Ascending aorta (tissue), 2 donors: ENCODE data around the gene ZNF346. TPM values are rescaled to one million over a fixed set of nuclear protein-coding genes. Genes with fewer than 3 reads are reported as not detected.

Experiments used
- DNase-seq, 2 donors: peaks; one replicate each; pipeline ENCODE4 v3.0.0-alpha.2; 2019; ENCODE audit warnings: low spot score in 2 of 2
- H3K27ac ChIP-seq, 2 donors: fragments of 200-600 bp; sonication (generic); one replicate each; pipeline ENCODE4 v1.5.1; 2016 to 2017; ENCODE audit warnings: mild to moderate bottlenecking in 1 of 2
- H3K27me3 ChIP-seq: fragments of 200-600 bp; sonication (generic); one replicate; pipeline ENCODE4 v1.5.1; 2017
- H3K36me3 ChIP-seq, 2 donors: fragments of 200-600 bp; sonication (generic); one replicate each; pipeline ENCODE4 v1.5.1; 2016
- H3K4me1 ChIP-seq, 2 donors: fragments of 200-600 bp; sonication (generic); one replicate each; pipeline ENCODE4 v1.5.1; 2016 to 2017; ENCODE audit warnings: mild to moderate bottlenecking in 1 of 2
- H3K4me3 ChIP-seq, 2 donors: fragments of 200-600 bp; sonication (generic); one replicate each; pipeline ENCODE4 v1.5.1; 2016 to 2017; ENCODE audit warnings: mild to moderate bottlenecking in 1 of 2
- H3K9me3 ChIP-seq, 2 donors: fragments of 200-600 bp; sonication (generic); one replicate each; pipeline ENCODE4 v1.5.1; 2016
- intact Hi-C: fragments of 100-400 bp; cut with DNase I; formaldehyde crosslinking; loops from one replicate; pipeline ENCODE4 v1.15.1; 2023
- total RNA-seq: library from RNA; depleted of rRNA; stranded (reverse); fragments of >200 nt; gene quantifications from one replicate; pipeline ENCODE4 v1.1.0, GENCODE V29; 2016
- TF ChIP-seq, protein P1 (sequence below), 3 experiments: fragments of 200-600 bp in 2 of 3; fragments of 450-650 bp in 1 of 3; sonication (generic) in 2 of 3; IDR thresholded peaks; one replicate each; pipeline ENCODE4 v1.5.1; 2016 to 2019; ENCODE audit warnings: antibody characterized with exemption in 3 of 3, mild to moderate bottlenecking in 1 of 3, moderate library complexity in 1 of 3

Gene ZNF346
- total RNA-seq, 1 donor from 2014 or later = 30.5 TPM

- TF ChIP-seq, protein P1, sequence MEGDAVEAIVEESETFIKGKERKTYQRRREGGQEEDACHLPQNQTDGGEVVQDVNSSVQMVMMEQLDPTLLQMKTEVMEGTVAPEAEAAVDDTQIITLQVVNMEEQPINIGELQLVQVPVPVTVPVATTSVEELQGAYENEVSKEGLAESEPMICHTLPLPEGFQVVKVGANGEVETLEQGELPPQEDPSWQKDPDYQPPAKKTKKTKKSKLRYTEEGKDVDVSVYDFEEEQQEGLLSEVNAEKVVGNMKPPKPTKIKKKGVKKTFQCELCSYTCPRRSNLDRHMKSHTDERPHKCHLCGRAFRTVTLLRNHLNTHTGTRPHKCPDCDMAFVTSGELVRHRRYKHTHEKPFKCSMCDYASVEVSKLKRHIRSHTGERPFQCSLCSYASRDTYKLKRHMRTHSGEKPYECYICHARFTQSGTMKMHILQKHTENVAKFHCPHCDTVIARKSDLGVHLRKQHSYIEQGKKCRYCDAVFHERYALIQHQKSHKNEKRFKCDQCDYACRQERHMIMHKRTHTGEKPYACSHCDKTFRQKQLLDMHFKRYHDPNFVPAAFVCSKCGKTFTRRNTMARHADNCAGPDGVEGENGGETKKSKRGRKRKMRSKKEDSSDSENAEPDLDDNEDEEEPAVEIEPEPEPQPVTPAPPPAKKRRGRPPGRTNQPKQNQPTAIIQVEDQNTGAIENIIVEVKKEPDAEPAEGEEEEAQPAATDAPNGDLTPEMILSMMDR (IDR thresholded peaks at IDR 0.05) = no peak
- no peak overlapping the region for H3K4me3 ChIP-seq
- DNase-seq = no peak
- no peaks in the 10 kb centered on the region for H3K9me3 ChIP-seq
- H3K27me3 ChIP-seq = no peaks in the 10 kb centered on the region
- H3K27ac ChIP-seq = no peak overlapping the region
- peaks cover 0 to 3% of the 10 kb centered on the region in 2 donors for H3K4me1 ChIP-seq
- H3K36me3 ChIP-seq = no peaks in the 10 kb centered on the region
- intact Hi-C loops = loop anchor here (5.0 to 10.0 kb wide), 4 partner anchors 80 to 458 kb away; no protein-coding TSS in a partner anchor
Observed at GRCh38 chr5:177112589-177113220, 90.2 kb downstream of the ZNF346 start.

DNA sequence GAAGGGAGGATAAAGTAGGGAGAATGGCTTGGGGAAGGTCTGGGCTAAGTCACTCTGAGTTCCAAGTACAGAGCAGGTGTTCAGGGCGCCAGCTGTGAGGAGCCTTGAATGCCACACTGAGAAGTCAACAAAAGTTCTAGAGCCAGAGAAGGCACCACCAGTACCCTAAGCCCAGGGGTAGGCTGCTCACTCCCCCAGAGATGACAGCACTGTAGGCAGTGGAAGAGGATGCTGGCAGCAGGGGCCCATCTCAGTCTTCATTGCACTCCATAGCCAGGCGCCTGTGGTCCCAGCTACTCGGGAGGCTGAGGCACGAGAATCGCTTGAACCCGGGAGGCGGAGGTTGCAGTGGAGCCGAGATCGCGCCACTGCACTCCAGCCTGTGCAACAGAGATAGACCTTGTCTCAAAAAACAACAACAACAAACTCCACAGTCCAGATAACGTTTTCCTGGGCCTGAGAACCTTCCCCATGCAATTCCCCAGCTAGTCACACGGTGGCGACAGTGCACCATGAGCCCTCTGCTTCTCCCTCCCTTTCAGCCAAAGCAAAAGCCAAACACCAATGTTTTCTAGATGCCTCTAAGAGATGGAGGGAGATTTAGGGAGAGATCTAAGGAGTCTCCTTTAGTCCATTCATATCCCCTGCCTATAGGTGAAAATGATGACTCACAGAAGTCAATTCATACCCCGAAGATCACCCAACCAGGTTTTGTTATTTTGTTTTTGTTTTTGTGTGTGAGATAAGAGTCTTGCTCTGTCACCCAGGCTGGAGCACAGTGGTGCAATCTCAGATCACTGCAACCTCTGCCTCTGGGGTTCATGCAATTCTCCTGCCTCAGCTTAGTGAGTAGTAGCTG lies 91.3 kb downstream of the ZNF346 start:
- TF ChIP-seq, protein P1 (IDR thresholded peaks at IDR 0.05) = peak; percentile 94 to 100 (median 99)
- Histone ChIP-seq H3K36me3 (no peaks in the 10 kb centered on the region), H3K9me3 (no peaks in the 10 kb centered on the region), H3K4me1 (peaks cover 0 to 3% of the 10 kb centered on the region in 2 donors), H3K27ac (no peak overlapping the region), H3K27me3 (no peaks in the 10 kb centered on the region), H3K4me3 (no peak overlapping the region)
- intact Hi-C loops = loop anchor here (2.0 to 10.0 kb wide), 5 partner anchors 79 to 459 kb away; partner anchors contain the start of genes PRELID1 and RAB24
- DNase-seq = peak in 1 of 2 donors; percentile 86

DNA sequence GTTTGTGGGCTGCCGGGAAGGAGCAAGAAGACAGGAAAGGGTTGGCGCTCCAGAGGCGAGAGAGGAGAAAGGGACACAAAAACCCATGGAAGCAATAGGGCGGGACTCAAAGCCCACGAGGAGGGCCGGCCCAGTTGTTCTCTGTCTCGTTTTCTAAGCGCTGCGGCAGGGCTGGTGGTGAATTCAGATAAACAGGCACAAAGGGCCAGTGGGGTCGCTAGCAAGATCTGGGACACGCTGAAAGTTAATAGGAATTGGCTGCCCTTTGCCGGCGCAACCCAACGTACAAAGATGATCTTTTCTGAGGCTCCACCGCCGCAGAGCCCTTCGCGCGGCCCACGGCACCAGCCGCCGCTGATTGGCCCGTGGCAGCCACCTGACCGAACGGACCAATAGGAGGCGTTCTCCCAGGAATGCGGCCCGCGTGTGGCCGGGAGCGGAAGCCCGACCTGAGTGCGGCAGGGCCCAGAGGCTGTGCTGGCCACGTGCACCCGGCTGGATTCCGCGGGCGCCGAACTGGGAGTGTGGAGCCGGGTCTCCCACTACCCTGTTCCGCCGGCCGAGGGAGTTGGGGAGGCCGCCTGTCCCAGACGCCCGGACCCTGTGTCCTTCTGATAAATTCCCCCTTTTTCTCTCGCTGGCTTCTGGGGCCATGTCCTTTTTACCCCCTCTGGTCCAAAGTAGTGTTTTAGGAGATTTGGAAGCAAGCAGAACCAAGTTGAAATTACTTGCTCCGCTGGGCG lies 94.3 kb downstream of the ZNF346 start:
- Histone ChIP-seq H3K4me3 (peak overlapping the region; percentile 27 to 61), H3K4me1 (peaks cover 0 to 3% of the 10 kb centered on the region in 2 donors), H3K27me3 (no peaks in the 10 kb centered on the region), H3K27ac (peak overlapping the region; percentile 52 to 66), H3K9me3 (no peaks in the 10 kb centered on the region), H3K36me3 (no peaks in the 10 kb centered on the region)
- intact Hi-C loops = loop anchor here (1.0 to 10.0 kb wide), 4 partner anchors 14 to 462 kb away; no protein-coding TSS in a partner anchor
- peak in 1 of 2 donors; percentile 92 for DNase-seq
- TF ChIP-seq, protein P1 (IDR thresholded peaks at IDR 0.05) = no peak

DNA sequence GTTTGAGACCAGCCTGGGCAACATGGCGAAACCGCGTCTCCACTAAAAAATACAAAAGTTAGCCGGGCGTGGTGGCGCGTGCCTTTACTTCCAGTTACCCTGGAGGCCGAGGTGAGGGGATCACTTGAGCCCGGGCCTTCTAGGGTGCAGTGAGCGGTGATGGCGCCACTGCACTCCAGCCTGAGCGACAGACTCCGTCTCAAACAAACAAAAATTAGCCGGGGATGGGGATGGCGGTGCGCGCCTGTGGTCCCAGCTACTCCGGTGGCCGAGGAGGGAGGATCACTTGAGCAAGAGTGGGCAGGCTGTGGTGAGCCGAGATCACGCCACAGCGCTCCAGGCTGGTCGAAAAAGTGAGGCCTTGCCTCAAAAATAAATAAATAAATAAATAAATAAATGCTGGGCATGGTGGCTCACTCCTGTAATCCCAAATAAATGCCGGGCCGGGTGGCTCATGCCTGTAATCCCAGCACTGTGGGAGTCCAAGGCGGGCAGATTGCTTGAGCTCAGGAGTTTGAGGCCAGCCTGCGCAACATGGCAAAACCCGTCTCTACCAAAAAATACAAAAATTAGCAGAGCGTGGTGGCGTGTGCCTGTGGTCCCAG lies 95.0 kb downstream of the ZNF346 start:
- Histone ChIP-seq H3K27ac (no peak overlapping the region), H3K4me1 (peaks cover 0 to 3% of the 10 kb centered on the region in 2 donors), H3K4me3 (no peak overlapping the region), H3K9me3 (no peaks in the 10 kb centered on the region), H3K36me3 (no peaks in the 10 kb centered on the region), H3K27me3 (no peaks in the 10 kb centered on the region)
- TF ChIP-seq, protein P1 (IDR thresholded peaks at IDR 0.05) = no peak
- intact Hi-C loops = loop anchor here (1.0 to 10.0 kb wide), 3 partner anchors 14 to 463 kb away; no protein-coding TSS in a partner anchor
- no peak for DNase-seq

GRCh38 chr5:177122566-177122965 lies 100.1 kb downstream of the ZNF346 start:
- no peaks in the 10 kb centered on the region for H3K27me3 ChIP-seq

More at GRCh38 chr5:177122566-177122965, 100.1 kb downstream of the ZNF346 start:
- H3K9me3 ChIP-seq = no peaks in the 10 kb centered on the region
- H3K27ac ChIP-seq = no peak overlapping the region
- intact Hi-C loops = no loop called here
- TF ChIP-seq, protein P1 (IDR thresholded peaks at IDR 0.05) = no peak
- H3K4me3 ChIP-seq = no peak overlapping the region
- H3K36me3 ChIP-seq = no peaks in the 10 kb centered on the region
- H3K4me1 ChIP-seq = no peaks in the 10 kb centered on the region
- no peak for DNase-seq
